HK-2 (cell line): Measurements from ENCODE around the gene QRFPR.
"Not testable (repeated sequence)": the region's sequence is repeated elsewhere in the genome, so short reads cannot be mapped to it uniquely, and the experiment has no call there.

Experiments
- DNase-seq: peaks from one replicate; pipeline ENCODE4 v3.0.0-alpha.2; 2018; ENCODE audit not compliant: unreplicated experiment

Gene QRFPR

DNA sequence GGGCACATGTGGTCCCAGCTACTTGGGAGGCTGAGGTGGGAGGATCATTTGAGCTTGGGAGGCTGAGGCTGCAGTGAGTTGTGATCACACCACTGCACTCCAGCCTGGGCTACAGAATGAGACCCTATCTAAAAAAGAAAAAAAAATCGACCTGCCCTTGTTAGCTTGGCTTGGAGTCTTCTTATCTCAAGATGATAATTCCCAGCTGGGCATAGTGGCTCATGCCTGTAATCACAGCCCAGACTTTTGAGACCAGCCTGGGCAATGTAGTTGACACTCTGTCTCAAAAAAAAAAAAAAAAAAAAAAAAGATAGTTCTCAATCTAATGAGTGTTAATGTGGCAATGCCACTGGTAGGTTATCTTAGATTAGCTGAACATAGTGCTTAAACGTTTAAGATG lies 41.0 kb downstream of the QRFPR start:
- DNase-seq = no peak

DNA sequence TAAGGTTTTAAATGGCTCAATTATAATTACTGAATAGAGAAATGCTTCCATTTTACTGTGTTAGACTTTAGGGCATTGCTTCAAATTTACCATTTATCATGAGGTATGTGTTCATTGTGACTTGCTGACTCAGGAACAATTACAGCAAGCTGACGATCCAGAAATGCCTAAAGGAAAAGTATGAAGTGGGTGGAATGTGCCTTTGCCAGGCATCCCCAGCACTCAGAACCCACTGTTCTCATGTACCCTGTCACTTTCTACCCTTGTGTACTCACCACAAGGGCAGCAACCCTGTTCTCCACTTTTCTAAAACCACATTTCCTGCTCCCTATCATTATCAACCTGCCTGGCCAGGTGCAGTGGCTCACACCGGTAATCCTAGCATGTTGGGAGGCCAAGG lies 41.5 kb downstream of the QRFPR start:
- no peak for DNase-seq

DNA sequence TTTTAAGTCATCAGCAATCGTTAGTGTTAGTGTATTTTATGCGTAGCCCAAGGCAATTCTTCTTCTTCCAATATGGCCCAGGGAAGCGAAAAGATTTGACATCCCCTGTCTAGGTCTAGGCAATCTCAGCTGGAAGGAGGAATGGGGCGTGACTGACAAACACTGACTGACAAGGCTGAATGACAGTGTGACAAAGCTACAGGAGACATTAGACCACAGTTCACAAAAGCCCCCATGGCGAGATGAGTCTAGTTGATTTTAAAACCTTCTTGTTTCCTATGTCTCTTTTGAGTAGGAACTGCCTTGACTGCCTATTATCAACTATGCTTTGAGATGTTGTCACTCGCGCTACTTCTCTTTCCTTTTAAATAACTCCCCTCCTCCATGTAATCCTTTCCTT lies 42.3 kb downstream of the QRFPR start:
- DNase-seq = no peak

DNA sequence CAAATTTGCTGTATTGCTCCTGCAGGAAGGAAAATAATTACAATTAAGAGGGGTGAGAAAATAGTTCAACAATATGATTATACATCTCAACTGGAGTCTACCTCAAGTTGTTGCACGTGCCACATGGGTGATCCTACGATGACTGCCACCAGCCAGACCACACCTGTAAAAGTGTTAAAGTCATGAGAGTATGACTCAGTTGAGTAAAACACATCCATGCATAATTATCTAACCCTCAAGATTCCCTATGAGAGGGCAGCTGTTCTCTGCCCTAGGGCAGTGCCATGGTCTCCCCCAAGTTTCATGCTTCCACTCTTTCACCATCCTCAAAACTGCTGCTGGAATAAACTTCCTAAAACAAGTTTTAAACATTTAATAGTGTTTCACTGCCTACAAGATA lies 44.1 kb downstream of the QRFPR start:
- no peak for DNase-seq

DNA sequence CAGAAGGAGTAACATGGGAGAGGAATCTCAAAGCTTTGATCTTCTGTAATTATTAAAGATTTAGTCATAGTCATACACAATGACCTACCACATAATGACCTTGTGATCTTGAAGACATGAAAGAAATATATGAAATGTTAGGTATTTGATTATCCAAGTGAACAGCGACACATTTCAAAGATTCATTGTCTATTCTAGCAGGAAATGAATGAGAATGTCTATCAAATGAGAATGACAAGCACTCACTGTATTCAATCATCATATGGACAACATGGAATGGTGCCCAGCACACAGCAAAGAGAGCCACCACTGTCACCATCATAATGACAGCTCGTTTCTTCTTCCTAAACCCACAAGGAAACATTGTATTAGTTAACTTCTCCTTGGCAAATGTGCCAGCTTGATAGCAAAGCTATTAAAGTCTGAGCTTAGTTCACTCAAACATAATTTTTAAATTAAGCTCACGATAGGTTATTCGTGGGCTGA lies 50.6 kb downstream of the QRFPR start:
- no peak for DNase-seq

DNA sequence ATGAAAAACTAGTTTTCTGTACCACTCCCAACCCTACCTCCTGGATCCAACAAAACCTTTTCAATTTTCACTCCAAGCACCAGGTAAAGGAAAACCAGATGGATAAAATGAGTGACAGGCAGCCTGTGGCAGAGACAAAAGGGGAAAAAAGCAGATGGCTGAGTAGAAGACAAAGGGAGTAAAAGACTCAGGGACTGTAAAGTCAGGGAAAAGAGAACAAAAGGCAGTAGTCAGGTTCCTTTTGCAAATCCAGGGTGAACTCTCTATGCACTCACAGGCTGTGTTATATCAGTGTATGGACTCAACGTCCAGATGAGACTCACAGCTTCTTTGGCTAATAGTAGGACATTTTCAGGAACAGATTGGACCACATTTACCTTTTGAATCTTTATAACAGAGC lies 54.2 kb downstream of the QRFPR start:
- DNase-seq = no peak

DNA sequence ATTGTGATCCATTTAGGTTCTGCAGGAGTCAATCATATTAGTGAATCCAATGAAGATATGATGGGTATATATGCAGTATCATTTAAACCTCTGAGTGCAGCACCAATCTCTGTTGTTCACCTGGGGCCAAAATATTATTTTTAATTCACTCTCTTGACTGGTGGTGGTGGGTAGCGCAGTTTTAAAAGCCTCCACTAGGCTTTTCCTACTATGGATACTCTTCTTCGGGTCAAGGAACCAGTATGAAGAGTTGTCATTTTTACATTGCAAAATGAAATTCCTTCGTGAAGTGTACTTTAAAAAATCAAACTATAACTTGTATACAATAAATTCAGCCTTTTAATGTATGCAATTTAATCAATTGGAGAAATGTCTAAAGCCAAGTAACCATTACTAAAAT lies 56.5 kb downstream of the QRFPR start:
- no peak for DNase-seq

DNA sequence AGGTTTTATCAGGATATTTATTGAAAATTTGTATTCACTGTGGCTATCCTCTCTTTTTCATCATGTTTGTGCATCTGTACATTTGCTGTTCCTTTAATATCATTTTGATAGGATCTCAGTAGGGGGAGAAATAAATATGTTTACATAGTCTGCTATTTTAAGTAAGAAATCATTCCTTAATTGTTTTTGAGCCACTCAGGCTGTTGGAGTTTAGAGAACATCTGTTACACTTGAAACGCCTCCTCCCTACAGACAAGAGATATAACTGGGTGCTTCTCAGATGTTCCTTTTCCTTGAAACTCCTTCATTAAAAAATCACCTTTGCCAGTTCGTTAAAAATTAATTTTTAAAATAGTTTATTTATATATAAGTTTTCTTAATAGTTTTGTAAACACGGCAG lies 59.4 kb downstream of the QRFPR start:
- DNase-seq = no peak

DNA sequence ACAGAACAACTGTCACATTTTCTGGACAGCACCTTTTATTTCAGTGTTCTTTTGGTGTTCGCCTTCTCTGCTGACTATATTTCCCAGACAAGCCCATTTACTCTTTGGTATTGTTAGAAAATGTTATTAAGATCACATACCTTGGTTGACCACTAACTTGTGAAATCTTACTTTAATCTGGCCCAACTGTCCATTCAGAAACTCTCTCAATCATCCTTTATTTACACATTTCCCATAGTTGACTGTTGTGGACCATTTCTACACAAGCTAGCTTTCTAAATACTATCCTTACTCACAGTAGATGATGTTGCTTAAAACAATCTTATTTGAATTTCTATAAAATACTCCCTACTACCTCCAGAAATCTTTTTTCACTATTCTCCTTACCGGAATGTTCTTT lies 64.7 kb downstream of the QRFPR start:
- DNase-seq = no peak

DNA sequence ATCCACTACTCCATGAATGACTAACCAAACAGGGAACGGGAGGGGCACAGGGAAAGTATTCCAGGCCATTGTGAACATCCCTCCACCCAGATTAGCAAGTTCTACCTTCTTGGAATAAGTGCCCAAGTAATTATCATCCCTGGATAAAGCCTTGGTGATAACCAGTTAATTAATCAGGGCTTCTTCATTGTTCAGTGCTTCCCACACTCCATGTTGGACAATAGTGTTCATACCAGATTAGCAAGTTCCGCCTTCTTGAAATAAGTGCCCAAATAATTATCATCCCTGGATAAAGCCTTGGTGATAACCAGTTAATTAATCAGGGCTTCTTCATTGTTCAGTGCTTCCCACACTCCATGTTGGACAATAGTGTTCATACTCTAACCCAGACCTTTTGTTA lies 67.4 kb downstream of the QRFPR start:
- not testable (repeated sequence) for DNase-seq

DNA sequence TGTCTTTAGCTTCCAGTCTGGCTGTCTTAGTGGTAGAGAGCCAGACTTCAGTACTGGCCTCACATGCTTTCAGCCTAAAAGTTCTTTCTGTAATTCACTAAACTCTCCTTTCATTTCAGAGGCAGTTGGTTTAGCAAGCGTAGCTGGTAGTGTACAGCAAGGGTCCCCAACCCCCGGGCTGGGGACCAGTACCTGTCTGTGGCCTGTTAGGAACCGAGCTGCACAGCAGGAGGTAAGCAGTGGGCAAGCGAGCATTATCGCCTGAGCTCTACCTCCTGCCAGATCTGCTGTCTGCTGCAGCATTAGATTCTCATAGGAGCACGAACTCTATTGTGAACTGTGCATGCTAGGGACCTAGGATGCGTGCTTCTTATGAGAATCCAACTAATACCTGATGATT lies 72.0 kb downstream of the QRFPR start:
- no peak for DNase-seq

DNA sequence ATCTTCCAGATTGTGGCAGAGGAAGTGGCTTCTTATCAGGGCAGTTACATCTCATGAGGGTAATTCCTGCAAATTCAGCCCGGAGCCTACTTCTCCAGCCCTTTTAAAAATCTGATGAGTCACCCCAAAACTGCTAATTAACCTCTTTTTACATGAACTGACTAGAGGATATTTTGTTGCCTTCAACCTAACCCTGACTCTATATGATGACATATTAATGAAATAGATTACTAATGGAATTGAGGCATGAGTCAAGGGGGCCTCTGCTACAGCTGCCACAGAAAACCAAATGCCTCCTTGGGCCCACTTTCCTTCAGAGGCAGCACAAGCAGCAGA lies 72.5 kb downstream of the QRFPR start:
- no peak for DNase-seq

DNA sequence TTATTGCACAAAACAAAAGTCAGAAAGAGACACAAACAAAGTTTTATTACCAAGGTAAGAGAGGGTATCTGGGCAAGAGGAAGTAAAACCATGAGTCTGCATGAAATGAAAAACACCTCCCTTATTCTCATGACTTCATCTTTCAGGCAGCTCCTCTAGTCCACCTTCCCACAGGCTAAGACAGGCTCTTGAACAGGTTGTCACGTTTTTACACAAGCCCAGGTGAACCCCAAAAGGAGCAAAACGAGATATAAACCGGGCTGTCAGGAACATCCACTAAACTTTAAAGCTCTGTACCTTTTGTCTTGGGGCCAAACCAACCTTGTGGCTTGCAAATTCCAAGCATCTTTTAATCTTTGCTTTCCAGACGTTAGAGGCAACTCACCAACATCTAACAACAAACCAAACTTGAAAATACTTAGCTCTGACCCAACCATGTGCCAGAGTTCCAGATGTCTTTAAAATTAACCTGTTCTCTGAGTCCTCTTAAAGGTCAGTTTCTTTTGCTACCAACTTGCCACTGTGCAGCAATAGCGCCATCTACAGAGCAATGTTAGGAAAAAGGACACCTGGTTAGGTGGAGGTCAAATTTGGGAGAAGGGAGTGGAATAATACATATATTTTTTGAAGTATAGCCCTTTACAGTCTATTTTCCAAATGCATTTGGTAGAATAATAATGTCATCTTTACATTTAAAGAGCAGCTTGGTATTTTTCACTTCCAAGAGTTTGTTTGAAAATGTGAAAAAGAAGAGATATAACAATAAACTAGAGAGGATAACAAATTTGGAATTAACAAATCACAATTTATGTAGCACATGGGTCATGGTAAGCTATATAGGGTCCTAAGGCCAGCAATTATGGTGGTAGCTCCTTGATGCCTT lies 73.1 kb downstream of the QRFPR start:
- peak; percentile 25 for DNase-seq

DNA sequence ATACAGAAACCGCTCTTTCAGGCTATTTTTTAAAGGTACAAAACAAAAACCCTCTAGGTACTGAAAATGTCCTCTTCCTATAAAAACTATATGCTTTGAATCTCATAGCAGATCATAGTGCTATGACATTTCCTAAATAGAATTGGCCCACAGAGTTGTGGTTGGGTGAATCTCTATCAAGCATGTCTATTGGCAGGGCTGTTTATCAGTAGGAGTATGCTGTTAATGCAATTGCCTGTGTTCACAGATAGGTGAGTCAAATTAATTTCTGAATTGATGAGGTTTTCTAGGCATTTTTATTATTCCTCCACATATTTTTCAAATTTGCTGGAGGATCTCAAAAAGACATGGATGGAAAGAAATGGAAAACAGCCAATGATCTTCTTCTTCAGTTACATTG lies 73.9 kb downstream of the QRFPR start:
- DNase-seq = no peak

DNA sequence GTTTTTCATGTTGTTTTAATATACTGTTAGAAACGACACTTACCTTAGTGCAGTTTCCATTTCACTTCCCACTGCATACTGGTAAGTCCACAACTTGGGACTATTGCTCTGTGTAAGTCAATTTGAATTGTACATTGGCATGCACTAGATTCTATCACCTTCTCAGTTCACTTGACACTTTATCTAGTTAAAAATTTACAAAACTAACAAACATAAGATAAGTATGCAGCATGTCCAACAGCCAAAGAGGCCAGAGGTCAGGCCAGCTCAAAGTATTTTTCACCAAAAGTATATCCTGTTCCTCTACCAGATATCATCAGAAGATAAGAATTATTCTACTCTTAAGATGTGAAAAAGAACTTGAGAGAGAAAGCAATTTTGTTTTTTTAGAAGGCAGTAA lies 75.9 kb downstream of the QRFPR start:
- DNase-seq = no peak

DNA sequence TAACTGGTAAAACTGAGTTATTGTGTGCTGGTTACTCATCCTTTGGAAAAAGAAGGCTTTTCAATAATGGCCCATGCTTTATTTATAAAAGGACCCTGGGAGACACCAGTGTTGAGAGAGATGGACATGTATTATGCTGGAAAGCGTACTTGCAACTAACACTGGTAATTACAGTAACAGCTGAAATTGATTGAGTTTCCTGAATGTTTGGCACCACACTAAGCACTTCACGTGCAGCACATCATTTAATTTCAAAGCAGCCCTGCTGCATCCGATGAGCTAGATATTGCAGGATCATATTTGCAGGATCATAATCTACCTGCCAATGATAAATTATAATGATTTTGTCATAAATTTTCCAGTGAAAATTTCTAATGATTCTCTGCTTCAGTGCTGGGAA lies 81.5 kb downstream of the QRFPR start:
- no peak for DNase-seq

DNA sequence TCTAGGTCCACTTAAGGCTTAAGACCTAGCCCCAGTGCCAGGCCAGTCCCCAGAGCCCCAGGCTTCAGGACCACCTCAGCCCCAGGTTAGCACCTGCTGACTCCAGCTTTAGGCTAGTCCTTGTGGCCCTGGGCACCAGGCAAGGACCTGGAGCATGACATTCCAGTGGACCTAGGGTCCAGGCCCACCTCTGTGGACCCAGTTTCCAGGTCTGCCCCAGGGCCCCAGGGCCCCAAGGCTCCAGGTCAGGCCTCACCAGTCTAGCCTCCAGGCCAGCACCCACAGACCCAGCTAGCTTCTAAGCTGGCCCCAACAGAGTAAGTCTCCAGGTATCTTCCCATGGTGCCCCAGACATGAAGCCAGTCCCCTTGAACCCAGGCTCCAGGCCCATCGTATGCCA lies 97.5 kb downstream of the QRFPR start:
- DNase-seq = no peak

DNA sequence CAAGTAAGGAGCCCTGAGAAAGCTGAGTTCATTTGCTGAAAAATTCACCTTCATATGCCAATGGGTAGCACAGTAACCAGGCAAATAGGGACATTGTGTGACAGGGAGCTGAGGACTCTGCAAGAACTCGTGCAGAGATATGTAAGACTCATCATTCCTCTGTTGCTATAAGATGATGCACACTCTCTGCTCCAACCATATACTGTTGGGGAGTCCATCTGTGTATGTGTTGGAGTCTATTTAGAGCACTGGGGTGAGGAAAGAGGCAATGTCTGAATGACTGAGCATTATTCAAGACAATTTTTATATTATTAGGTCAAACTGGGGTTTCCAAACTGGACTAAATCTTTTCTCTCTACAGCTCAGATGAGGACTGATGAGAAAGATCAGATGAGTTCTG lies 100.4 kb downstream of the QRFPR start:
- no peak for DNase-seq

DNA sequence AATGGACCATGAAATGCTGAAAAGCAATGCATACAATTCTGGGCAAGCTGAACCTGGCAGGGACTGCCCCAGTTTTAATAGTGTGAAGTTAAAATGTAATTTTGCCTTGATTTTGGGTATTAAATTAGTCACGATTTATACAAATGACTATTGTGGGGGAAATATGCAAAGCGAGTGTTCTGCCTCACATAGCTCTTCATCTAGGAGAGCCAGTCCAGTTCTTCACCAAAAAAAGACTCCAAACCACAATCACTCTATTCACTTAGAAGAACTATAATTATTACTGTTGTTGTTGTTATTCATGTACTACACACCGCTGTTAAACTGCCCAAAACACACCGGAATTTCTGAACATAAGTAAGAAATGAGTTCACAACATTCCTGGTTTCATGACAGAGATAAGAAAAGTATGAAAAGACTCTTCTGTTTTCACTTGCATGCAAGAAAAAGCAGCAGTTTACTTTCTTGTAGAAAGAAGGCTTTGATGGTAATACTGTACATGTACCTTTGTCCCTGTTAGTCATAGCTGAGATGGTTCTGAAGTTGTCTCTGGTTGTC lies 101.9 kb downstream of the QRFPR start:
- no peak for DNase-seq
